AG04449 (cell line): Measurements from ENCODE around the gene VSX2.

ENCODE experiments used
- CTCF ChIA-PET: fragments of 350-600 bp; formaldehyde crosslinking; extraction: SDS; loops from one replicate; lab custom pipeline; 2021; ENCODE audit warnings: antibody characterized with exemption; lab: Yijun Ruan, JAX
- POLR2A ChIA-PET: fragments of 400-600, 350-600 bp; formaldehyde crosslinking; extraction: SDS; loops from one replicate; lab custom pipeline; 2020; ENCODE audit warnings: antibody characterized with exemption, inconsistent platforms; lab: Yijun Ruan, JAX
- DNase-seq: peaks from one replicate; pipeline ENCODE4 v3.0.0-alpha.2; 2010; ENCODE audit warnings: low read depth, low spot score
- H3K4me3 ChIP-seq: 2 replicates; pipeline ENCODE4 v1.5.1; 2011; ENCODE audit warnings: low read depth, mild to moderate bottlenecking, control low read depth, low read length
- CTCF ChIP-seq: IDR thresholded peaks from one replicate; pipeline ENCODE4 v1.5.1; 2011; ENCODE audit warnings: mild to moderate bottlenecking, moderate library complexity, low read length, control low read depth, inconsistent platforms; ENCODE audit not compliant: insufficient read depth; ENCODE audit errors: missing control alignments

Gene VSX2

GRCh38 chr14:74259513-74259912 is 20.3 kb downstream of the VSX2 start:
- ChIA-PET CTCF (interaction anchor here (1.3 to 7.5 kb wide), 5 partner anchors 10 to 150 kb away, joined by 3 to 101 read pairs (median 62); partner anchors contain the start of gene ABCD4), POLR2A (no interaction called here)
- H3K4me3 ChIP-seq, result no peak overlapping the region
- DNase-seq, result no peak
- TF ChIP-seq CTCF, result no peak

- no peak overlapping the region for H3K4me3 ChIP-seq
- CTCF ChIA-PET, result interaction anchor here (1.2 to 6.2 kb wide), 3 partner anchors 9 to 151 kb away, joined by 3 to 98 read pairs (median 62); no protein-coding TSS in a partner anchor
- POLR2A ChIA-PET, result no interaction called here
- TF ChIP-seq CTCF, result no peak
- no peak for DNase-seq
Observed at GRCh38 chr14:74260525-74261233, 21.4 kb downstream of the VSX2 start.

- TF ChIP-seq CTCF, result no peak
- ChIA-PET POLR2A (no interaction called here), CTCF (interaction anchor here (1.2 to 6.2 kb wide), 2 partner anchors 9 to 152 kb away, joined by 3 to 98 read pairs; no protein-coding TSS in a partner anchor)
- DNase-seq, result no peak
- no peak overlapping the region for H3K4me3 ChIP-seq
Observed at GRCh38 chr14:74261288-74261687, 22.0 kb downstream of the VSX2 start.

- TF ChIP-seq CTCF, result no peak
- no peak for DNase-seq
- ChIA-PET CTCF (interaction anchor here (0.7 kb wide), 1 partner anchor 9 kb away, joined by 3 read pairs; no protein-coding TSS in a partner anchor), POLR2A (no interaction called here)
- no peak overlapping the region for H3K4me3 ChIP-seq
Observed at GRCh38 chr14:74262076-74262475, 22.8 kb downstream of the VSX2 start.

- no peak for DNase-seq
- H3K4me3 ChIP-seq, result no peak overlapping the region
- CTCF ChIA-PET, result interaction anchor here (0.7 to 1.6 kb wide), 6 partner anchors 8 to 151 kb away, joined by 3 to 11 read pairs (median 4); no protein-coding TSS in a partner anchor
- no peak for TF ChIP-seq CTCF
- POLR2A ChIA-PET, result no interaction called here
Observed at GRCh38 chr14:74263181-74263580, 23.9 kb downstream of the VSX2 start.

- CTCF ChIA-PET, result interaction anchor here (0.7 to 1.6 kb wide), 6 partner anchors 9 to 151 kb away, joined by 3 to 11 read pairs (median 4); no protein-coding TSS in a partner anchor
- H3K4me3 ChIP-seq, result no peak overlapping the region
- POLR2A ChIA-PET, result no interaction called here
- TF ChIP-seq CTCF, result no peak
- DNase-seq, result no peak
Observed at GRCh38 chr14:74263921-74264320, 24.7 kb downstream of the VSX2 start.
